ENCODE results near the gene ANKRD17. TPM values are rescaled to one million over a fixed set of nuclear protein-coding genes. Genes with fewer than 3 reads are reported as not detected.
"Not testable (repeated sequence)": the region's sequence is repeated elsewhere in the genome, so short reads cannot be mapped to it uniquely, and the experiment has no call there.

The ANKRD17 gene
- total RNA-seq, 5 donors from 2014 or later (not counting 1 experiment from before 2014, with no cell fraction given) = 48.6 to 63.8 (median 51.8) TPM

- no peaks in the 10 kb centered on the region for H3K36me3 ChIP-seq (ENCODE audit: control insufficient read depth in 2 of 2, extremely low read depth in 1 of 2, insufficient read depth in 1 of 2, low read length in 1 of 2)
- H3K27me3 Mint-ChIP-seq = no peaks in the 10 kb centered on the region
- ChIA-PET POLR2A (interaction anchor here (0.5 to 4.0 kb wide), 8 partner anchors 9 to 191 kb away, joined by 3 to 31 read pairs (median 5); partner anchors contain the start of gene COX18 (in 2 of the 2)), CTCF (interaction anchor here (0.6 to 4.3 kb wide), 10 partner anchors 16 to 962 kb away, joined by 3 to 49 read pairs (median 6); partner anchors contain the start of gene COX18 (in 1 of the 2))
- H3K4me3 Mint-ChIP-seq = peak overlapping the region; percentile 90 to 99 (median 99)
- H3K27me3 ChIP-seq (replicated peaks in 1 of 2; ENCODE audit: control insufficient read depth in 2 of 2, extremely low read depth in 1 of 2, insufficient read depth in 2 of 2, low read length in 1 of 2) = no peaks in the 10 kb centered on the region
- under 1% methylated on average over 23 of the region's 30 CpGs for WGBS (ENCODE audit: insufficient coverage)
- no peaks in the 10 kb centered on the region for H3K9me3 ChIP-seq
- DNase-seq = peak in 5 of 35 experiments; percentile 46 to 56 (median 53)
- ATAC-seq (replicated peaks in 1 of 4) = peak; percentile 48 to 56 (median 52)
- no peaks in the 10 kb centered on the region for H3K9me3 Mint-ChIP-seq
- peaks cover 71 to 78% (median 74%) of the 10 kb centered on the region in 3 donors for H3K4me1 Mint-ChIP-seq
- peak overlapping the region; percentile 93 for H3K27ac ChIP-seq (ENCODE audit: low read length)
- H3K27ac Mint-ChIP-seq = peak overlapping the region; percentile 100
- peak overlapping the region; percentile 73 to 94 for H3K4me3 ChIP-seq (ENCODE audit: control insufficient read depth in 1 of 2, extremely low read depth in 1 of 2, low read length in 1 of 2)
- H3K36me3 Mint-ChIP-seq = peaks cover 8% of the 10 kb centered on the region
- peaks cover 19 to 32% of the 10 kb centered on the region in 2 experiments for H3K4me1 ChIP-seq (ENCODE audit: control insufficient read depth in 1 of 2, extremely low read depth in 1 of 2, insufficient read depth in 2 of 2, low read length in 2 of 2)
These were observed 237 bp downstream of the ANKRD17 start for GRCh38 chr4:73258436-73258685.

GRCh38 chr4:73257651-73258435 is 755 bp downstream of the ANKRD17 start:
- Histone ChIP-seq H3K36me3 (ENCODE audit: control insufficient read depth in 2 of 2, extremely low read depth in 1 of 2, insufficient read depth in 1 of 2, low read length in 1 of 2) (no peaks in the 10 kb centered on the region), H3K27ac (ENCODE audit: low read length) (peak overlapping the region; percentile 93), H3K4me1 (ENCODE audit: control insufficient read depth in 1 of 2, extremely low read depth in 1 of 2, insufficient read depth in 2 of 2, low read length in 2 of 2) (peaks cover 19 to 33% of the 10 kb centered on the region in 2 experiments), H3K27me3 (replicated peaks in 1 of 2; ENCODE audit: control insufficient read depth in 2 of 2, extremely low read depth in 1 of 2, insufficient read depth in 2 of 2, low read length in 1 of 2) (no peaks in the 10 kb centered on the region), H3K9me3 (no peaks in the 10 kb centered on the region), H3K4me3 (ENCODE audit: control insufficient read depth in 1 of 2, extremely low read depth in 1 of 2, low read length in 1 of 2) (peak overlapping the region; percentile 73 to 94)
- peak overlapping the region; percentile 90 to 99 (median 99) for H3K4me3 Mint-ChIP-seq
- H3K9me3 Mint-ChIP-seq = no peaks in the 10 kb centered on the region
- peaks cover 76 to 83% (median 79%) of the 10 kb centered on the region in 3 donors for H3K4me1 Mint-ChIP-seq
- DNase-seq (peak in 8 of 35 experiments; percentile 4 to 52 (median 18)), ATAC-seq (replicated peaks in 1 of 4) (peak in 3 of 4 experiments; percentile 14 to 33 (median 22))
- H3K36me3 Mint-ChIP-seq = peaks cover 13% of the 10 kb centered on the region
- H3K27me3 Mint-ChIP-seq = no peaks in the 10 kb centered on the region
- POLR2A ChIA-PET = interaction anchor here (0.5 to 4.0 kb wide), 7 partner anchors 9 to 191 kb away, joined by 3 to 31 read pairs (median 6); partner anchors contain the start of gene COX18 (in 1 of the 2)
- under 1% methylated on average over 24 of the region's 34 CpGs for WGBS (ENCODE audit: insufficient coverage)
- H3K27ac Mint-ChIP-seq = peak overlapping the region; percentile 95 to 100
- CTCF ChIA-PET = interaction anchor here (0.6 to 4.3 kb wide), 25 partner anchors 9 to 962 kb away, joined by 3 to 49 read pairs (median 5); partner anchors contain the start of gene COX18 (in 2 of the 2)

DNA sequence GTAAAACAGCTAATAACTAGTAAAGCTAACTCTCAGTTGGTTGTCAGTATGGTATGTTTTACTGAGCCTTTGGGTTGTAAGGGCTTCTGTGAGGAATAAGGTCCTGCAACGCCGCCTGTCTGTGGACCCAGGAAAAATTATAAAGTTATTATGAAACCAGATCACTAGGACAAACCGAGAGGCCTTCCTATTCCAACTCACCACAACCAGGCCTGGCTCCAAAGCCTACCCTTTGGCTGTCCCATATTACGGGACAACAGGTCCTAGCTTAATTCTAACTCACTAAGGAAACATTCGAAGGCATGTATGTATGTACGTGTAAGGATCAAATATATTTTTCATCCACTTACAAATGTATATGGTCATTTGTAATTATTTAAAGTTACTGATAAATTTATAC is 1.4 kb downstream of the ANKRD17 start:
- WGBS (ENCODE audit: insufficient coverage) = no CpG with 5 or more reads among the region's 6 CpGs
- Histone ChIP-seq H3K27ac (ENCODE audit: low read length) (peak overlapping the region; percentile 93), H3K9me3 (no peaks in the 10 kb centered on the region), H3K36me3 (ENCODE audit: control insufficient read depth in 2 of 2, extremely low read depth in 1 of 2, insufficient read depth in 1 of 2, low read length in 1 of 2) (peaks cover 0 to 2% of the 10 kb centered on the region in 2 donors), H3K4me3 (ENCODE audit: control insufficient read depth in 1 of 2, extremely low read depth in 1 of 2, low read length in 1 of 2) (peak overlapping the region; percentile 73 to 94), H3K27me3 (replicated peaks in 1 of 2; ENCODE audit: control insufficient read depth in 2 of 2, extremely low read depth in 1 of 2, insufficient read depth in 2 of 2, low read length in 1 of 2) (no peaks in the 10 kb centered on the region), H3K4me1 (ENCODE audit: control insufficient read depth in 1 of 2, extremely low read depth in 1 of 2, insufficient read depth in 2 of 2, low read length in 2 of 2) (peaks cover 19 to 33% of the 10 kb centered on the region in 2 experiments)
- ATAC-seq (replicated peaks in 1 of 4) (peak in 2 of 4 experiments; percentile 13 to 23), DNase-seq (peak; percentile 18 to 80 (median 58))
- peak overlapping the region; percentile 95 to 100 for H3K27ac Mint-ChIP-seq
- no peaks in the 10 kb centered on the region for H3K27me3 Mint-ChIP-seq
- no peaks in the 10 kb centered on the region for H3K9me3 Mint-ChIP-seq
- ChIA-PET POLR2A (interaction anchor here in 1 of 2 donors (0.5 to 4.0 kb wide), 8 partner anchors 21 to 608 kb away, joined by 3 to 31 read pairs (median 5); partner anchors contain the start of gene COX18), CTCF (interaction anchor here (0.5 to 4.3 kb wide), 29 partner anchors 8 to 905 kb away, joined by 3 to 49 read pairs (median 5); partner anchors contain the start of gene COX18 (in 2 of the 2))
- H3K4me1 Mint-ChIP-seq = peaks cover 79 to 84% (median 81%) of the 10 kb centered on the region in 3 donors
- H3K36me3 Mint-ChIP-seq = peaks cover 15% of the 10 kb centered on the region
- peak overlapping the region; percentile 90 to 99 (median 99) for H3K4me3 Mint-ChIP-seq

- H3K27me3 Mint-ChIP-seq; H3K27ac ChIP-seq (ENCODE audit: low read length); DNase-seq; ATAC-seq (replicated peaks in 1 of 4); H3K9me3 ChIP-seq; POLR2A ChIA-PET; H3K4me3 ChIP-seq (ENCODE audit: control insufficient read depth in 1 of 2, extremely low read depth in 1 of 2, low read length in 1 of 2); H3K27me3 ChIP-seq (replicated peaks in 1 of 2; ENCODE audit: control insufficient read depth in 2 of 2, extremely low read depth in 1 of 2, insufficient read depth in 2 of 2, low read length in 1 of 2); H3K36me3 ChIP-seq (ENCODE audit: control insufficient read depth in 2 of 2, extremely low read depth in 1 of 2, insufficient read depth in 1 of 2, low read length in 1 of 2); H3K9me3 Mint-ChIP-seq: not testable (repeated sequence)
- Mint-ChIP-seq H3K4me3 (peak overlapping the region; percentile 34 to 99 (median 90)), H3K4me1 (peaks cover 78 to 82% (median 81%) of the 10 kb centered on the region in 3 donors), H3K27ac (peak overlapping the region in 1 of 2 donors; percentile 39), H3K36me3 (peaks cover 17% of the 10 kb centered on the region)
- no CpG with 5 or more reads among the region's 8 CpGs for WGBS (ENCODE audit: insufficient coverage)
- CTCF ChIA-PET = interaction anchor here (0.6 to 4.3 kb wide), 8 partner anchors 34 to 166 kb away, joined by 3 to 49 read pairs (median 4); no protein-coding TSS in a partner anchor
- H3K4me1 ChIP-seq (ENCODE audit: control insufficient read depth in 1 of 2, extremely low read depth in 1 of 2, insufficient read depth in 2 of 2, low read length in 2 of 2) = peaks cover 19 to 33% of the 10 kb centered on the region in 2 experiments
These were observed 2.8 kb downstream of the ANKRD17 start for GRCh38 chr4:73255847-73256246.

DNA sequence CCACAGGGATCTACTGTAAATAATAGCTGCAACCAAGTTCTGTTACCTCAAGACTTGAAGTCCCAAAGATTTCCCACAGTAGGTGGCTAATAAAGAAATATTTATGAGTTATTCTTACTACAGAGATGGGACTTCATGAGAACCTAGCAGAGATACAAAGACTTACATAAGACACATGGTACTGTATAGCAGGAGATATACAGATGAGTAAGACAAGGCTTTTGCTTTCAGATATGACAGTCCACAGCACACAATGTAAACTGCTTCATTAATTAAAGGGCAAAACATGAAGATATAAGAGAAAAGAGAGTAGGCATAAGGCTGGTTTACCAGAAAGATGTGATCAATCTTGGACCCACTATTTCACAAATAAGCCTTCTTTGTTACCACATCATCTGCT is 6.6 kb downstream of the ANKRD17 start:
- ChIA-PET POLR2A (interaction anchor here in 1 of 2 donors (1.3 kb wide), 1 partner anchor 8 kb away, joined by 3 read pairs; no protein-coding TSS in a partner anchor), CTCF (interaction anchor here in 1 of 2 donors (0.6 to 1.3 kb wide), 2 partner anchors 89 to 1289 kb away, joined by 3 to 5 read pairs; no protein-coding TSS in a partner anchor)
- no peaks in the 10 kb centered on the region for H3K9me3 Mint-ChIP-seq
- DNase-seq (no peak), ATAC-seq (replicated peaks in 1 of 4) (no peak)
- peaks cover 27% of the 10 kb centered on the region for H3K36me3 Mint-ChIP-seq
- H3K4me1 Mint-ChIP-seq = peaks cover 74 to 83% (median 75%) of the 10 kb centered on the region in 3 donors
- no peaks in the 10 kb centered on the region for H3K27me3 ChIP-seq (replicated peaks in 1 of 2; ENCODE audit: control insufficient read depth in 2 of 2, extremely low read depth in 1 of 2, insufficient read depth in 2 of 2, low read length in 1 of 2)
- H3K27ac ChIP-seq (ENCODE audit: low read length) = no peak overlapping the region
- H3K4me3 ChIP-seq (ENCODE audit: control insufficient read depth in 1 of 2, extremely low read depth in 1 of 2, low read length in 1 of 2) = no peak overlapping the region
- H3K9me3 ChIP-seq = no peaks in the 10 kb centered on the region
- peaks cover 4 to 21% of the 10 kb centered on the region in 2 experiments for H3K4me1 ChIP-seq (ENCODE audit: control insufficient read depth in 1 of 2, extremely low read depth in 1 of 2, insufficient read depth in 2 of 2, low read length in 2 of 2)
- no peak overlapping the region for H3K4me3 Mint-ChIP-seq
- H3K36me3 ChIP-seq (ENCODE audit: control insufficient read depth in 2 of 2, extremely low read depth in 1 of 2, insufficient read depth in 1 of 2, low read length in 1 of 2) = peaks cover 0 to 8% of the 10 kb centered on the region in 2 donors
- no peaks in the 10 kb centered on the region for H3K27me3 Mint-ChIP-seq
- H3K27ac Mint-ChIP-seq = peak overlapping the region in 1 of 2 donors; percentile 29

DNA sequence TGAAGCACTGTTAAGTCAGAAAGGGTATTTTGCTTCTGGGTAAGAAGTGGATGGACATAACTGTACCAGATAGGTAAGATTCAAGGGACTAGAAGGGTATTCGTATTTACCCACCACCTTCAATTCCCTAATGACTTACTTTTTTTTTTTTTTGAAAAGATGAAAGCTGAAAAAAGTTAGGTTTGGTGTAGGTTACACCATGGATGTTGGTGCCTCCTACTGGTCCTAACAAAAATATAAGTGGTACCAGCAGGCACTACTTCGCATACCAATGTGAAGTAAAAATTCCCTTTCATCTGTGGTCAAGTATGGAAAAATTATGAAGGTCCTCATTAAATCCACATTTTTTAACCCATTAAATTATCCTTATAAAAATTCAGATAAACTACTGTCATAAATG is 7.2 kb downstream of the ANKRD17 start:
- H3K4me3 ChIP-seq (ENCODE audit: control insufficient read depth in 1 of 2, extremely low read depth in 1 of 2, low read length in 1 of 2) = no peak overlapping the region
- H3K9me3 ChIP-seq = no peaks in the 10 kb centered on the region
- no peak overlapping the region for H3K27ac ChIP-seq (ENCODE audit: low read length)
- Mint-ChIP-seq H3K36me3 (peaks cover 25% of the 10 kb centered on the region), H3K4me3 (no peak overlapping the region), H3K9me3 (no peaks in the 10 kb centered on the region), H3K4me1 (peaks cover 74 to 81% (median 75%) of the 10 kb centered on the region in 3 donors), H3K27me3 (no peaks in the 10 kb centered on the region), H3K27ac (no peak overlapping the region)
- no peak for DNase-seq
- H3K27me3 ChIP-seq (replicated peaks in 1 of 2; ENCODE audit: control insufficient read depth in 2 of 2, extremely low read depth in 1 of 2, insufficient read depth in 2 of 2, low read length in 1 of 2) = no peaks in the 10 kb centered on the region
- POLR2A ChIA-PET = interaction anchor here in 1 of 2 donors (1.3 kb wide), 1 partner anchor 9 kb away, joined by 3 read pairs; no protein-coding TSS in a partner anchor
- CTCF ChIA-PET = interaction anchor here in 1 of 2 donors (0.6 to 1.3 kb wide), 2 partner anchors 88 to 1290 kb away, joined by 3 to 5 read pairs; no protein-coding TSS in a partner anchor
- H3K4me1 ChIP-seq (ENCODE audit: control insufficient read depth in 1 of 2, extremely low read depth in 1 of 2, insufficient read depth in 2 of 2, low read length in 2 of 2) = peaks cover 4 to 18% of the 10 kb centered on the region in 2 experiments
- peak in 1 of 4 experiments; percentile 55 for ATAC-seq (replicated peaks in 1 of 4)
- peaks cover 0 to 8% of the 10 kb centered on the region in 2 donors for H3K36me3 ChIP-seq (ENCODE audit: control insufficient read depth in 2 of 2, extremely low read depth in 1 of 2, insufficient read depth in 1 of 2, low read length in 1 of 2)
- no CpG with 5 or more reads among the region's 2 CpGs for WGBS (ENCODE audit: insufficient coverage)
